Measurements from ENCODE around the gene OR9G1.
A peak's percentile ranks its signal among the peaks of the same experiment; 100 is the strongest.

OR9G1 gene

GRCh38 chr11:56748597-56748996, 49.7 kb downstream of the OR9G1 start, which contains the start of gene OR9G4:
TSS of gene OR9G4 (minus strand) at chr11:56748697. CDS start at chr11:56743766, 4,931 bp downstream.
- no peak for DNase-seq (ENCODE audit: low read depth)
- no peak for TF ChIP-seq POLR2A (IDR thresholded peaks at IDR 0.05; ENCODE audit: extremely low read depth, insufficient read length)
- no peak for TF ChIP-seq MAX (IDR thresholded peaks at IDR 0.05; ENCODE audit: low read depth, low read length)
- no peak for TF ChIP-seq CTCF (IDR thresholded peaks at IDR 0.05; ENCODE audit: low read depth, low read length)
- no peak for TF ChIP-seq MYC (IDR thresholded peaks at IDR 0.05; ENCODE audit: low read depth, low read length)

GRCh38 chr11:56750190-56750589, 51.3 kb downstream of the OR9G1 start:
- H3K4me3 ChIP-seq (ENCODE audit: low read depth, low read length), result no peak overlapping the region
- no peak for TF ChIP-seq MAX (IDR thresholded peaks at IDR 0.05; ENCODE audit: low read depth, low read length)
- no peak for TF ChIP-seq POLR2A (IDR thresholded peaks at IDR 0.05; ENCODE audit: extremely low read depth, insufficient read length)
- TF ChIP-seq CTCF (IDR thresholded peaks at IDR 0.05; ENCODE audit: low read depth, low read length), result peak; percentile 18
- TF ChIP-seq MYC (IDR thresholded peaks at IDR 0.05; ENCODE audit: low read depth, low read length), result no peak
- DNase-seq (ENCODE audit: low read depth), result peak; percentile 34

More at GRCh38 chr11:56748597-56748996, 49.7 kb downstream of the OR9G1 start, which contains the start of gene OR9G4:
- no peak within 1 kb of the TSS for H3K4me3 ChIP-seq (ENCODE audit: low read depth, low read length)

GRCh38 chr11:56751480-56751879, 52.6 kb downstream of the OR9G1 start:
- TF ChIP-seq POLR2A (IDR thresholded peaks at IDR 0.05; ENCODE audit: extremely low read depth, insufficient read length), result no peak
- TF ChIP-seq CTCF (IDR thresholded peaks at IDR 0.05; ENCODE audit: low read depth, low read length), result no peak
- TF ChIP-seq MYC (IDR thresholded peaks at IDR 0.05; ENCODE audit: low read depth, low read length), result no peak
- no peak for TF ChIP-seq MAX (IDR thresholded peaks at IDR 0.05; ENCODE audit: low read depth, low read length)
- no peak for DNase-seq (ENCODE audit: low read depth)
- H3K4me3 ChIP-seq (ENCODE audit: low read depth, low read length), result no peak overlapping the region

All from NB4 (cell line).